PC-9 (cell line): ENCODE data around the gene C5orf58. TPM values are rescaled to one million over a fixed set of nuclear protein-coding genes. Genes with fewer than 3 reads are reported as not detected.

Experiments
- BruUV-seq: library from RNA; stranded (reverse); fragments of 400-500 nt; replicated peaks from 2 replicates; lab custom pipeline; 2021; lab: Mats Ljungman, UMichigan
- CTCF ChIA-PET: fragments of 300-600 bp; sonication (Branson Sonifier 250); formaldehyde crosslinking; loops from one replicate; lab custom pipeline; 2022; ENCODE audit warnings: antibody characterized with exemption; lab: Charles Lee
- POLR2A ChIA-PET: fragments of 300-600 bp; sonication (Branson Sonifier 250); formaldehyde crosslinking; loops from one replicate; lab custom pipeline; 2022; ENCODE audit warnings: antibody characterized with exemption; ENCODE audit not compliant: unreplicated experiment; lab: Charles Lee
- DNase-seq, 2 experiments: peaks; one replicate each; pipeline versions ENCODE4 v3.0.0 to v3.0.0-alpha.2; 2015 to 2022; ENCODE audit warnings: mixed read lengths in 1 of 2
- H2AFZ ChIP-seq: fragments of 200-600 bp; sonication (generic); 2 replicates; pipeline ENCODE4 v1.8.1; 2017; ENCODE audit warnings: antibody characterized with exemption
- H3F3A ChIP-seq: fragments of 200-600 bp; sonication (generic); 2 replicates; pipeline ENCODE4 v1.8.1; 2017; ENCODE audit warnings: antibody characterized with exemption, mild to moderate bottlenecking, low read depth; ENCODE audit not compliant: insufficient read depth
- H3K27ac ChIP-seq: fragments of 200-600 bp; sonication (generic); 2 replicates; pipeline ENCODE4 v1.6.1; 2016; ENCODE audit warnings: mixed run types
- H3K27me3 ChIP-seq: fragments of 200-600 bp; sonication (generic); 2 replicates; pipeline ENCODE4 v1.6.1; 2016; ENCODE audit warnings: low read depth, mixed run types; ENCODE audit not compliant: insufficient read depth
- H3K36me3 ChIP-seq: fragments of 200-600 bp; sonication (generic); 2 replicates; pipeline ENCODE4 v1.6.1; 2016; ENCODE audit warnings: low read depth, mixed run types
- H3K4me1 ChIP-seq: fragments of 200-600 bp; sonication (generic); replicated peaks from 2 replicates; pipeline ENCODE4 v1.6.1; 2016; ENCODE audit warnings: mixed run types; ENCODE audit not compliant: insufficient read depth
- H3K4me2 ChIP-seq: fragments of 200-600 bp; sonication (generic); 2 replicates; pipeline ENCODE4 v1.6.1; 2017; ENCODE audit warnings: mixed run types
- H3K4me3 ChIP-seq: fragments of 200-600 bp; sonication (generic); 2 replicates; pipeline ENCODE4 v1.6.1; 2016; ENCODE audit warnings: mixed run types
- H3K79me2 ChIP-seq: fragments of 200-600 bp; sonication (generic); 2 replicates; pipeline ENCODE4 v1.6.1; 2017; ENCODE audit warnings: low read depth, mixed run types
- H3K9me2 ChIP-seq: fragments of 200-600 bp; sonication (generic); 2 replicates; pipeline ENCODE4 v1.8.1; 2017; ENCODE audit warnings: mild to moderate bottlenecking; ENCODE audit not compliant: insufficient read depth
- H3K9me3 ChIP-seq: fragments of 200-600 bp; sonication (generic); 2 replicates; pipeline ENCODE4 v1.8.1; 2016; ENCODE audit warnings: low read depth; ENCODE audit not compliant: insufficient read depth
- H4K20me1 ChIP-seq: fragments of 200-600 bp; sonication (generic); 2 replicates; pipeline ENCODE4 v1.8.1; 2017; ENCODE audit not compliant: insufficient read depth
- CTCF ChIP-seq: fragments of 200-600 bp; sonication (generic); conservative IDR thresholded peaks from 2 replicates; pipeline ENCODE4 v1.6.1; 2017; ENCODE audit warnings: mixed run types, antibody characterized with exemption, mild to moderate bottlenecking, moderate library complexity
- EZH2 ChIP-seq: fragments of 200-600 bp; sonication (generic); IDR thresholded peaks from 2 replicates; pipeline ENCODE4 v1.8.0; 2017; ENCODE audit warnings: antibody characterized with exemption, low read depth
- intact Hi-C: fragments of 100-400 bp; cut with micrococcal nuclease; formaldehyde crosslinking; loops from one replicate; pipeline ENCODE4 v1.10.0; 2022; ENCODE audit not compliant: unreplicated experiment
- total RNA-seq: library from RNA; stranded (reverse); gene quantifications from 2 replicates; pipeline ENCODE4 v1.2.3, GENCODE V29; 2021

Gene C5orf58
- total RNA-seq, 1 experiment from 2014 or later, result not detected

- BruUV-seq, result no TSS peak
- TF ChIP-seq EZH2 (no peak), CTCF (no peak)
- Histone ChIP-seq H3K4me2 (no peak overlapping the region), H3F3A (no peaks in the 10 kb centered on the region), H3K4me1 (no peaks in the 10 kb centered on the region; the same call in 1 of the 2 replicates), H3K4me3 (no peak overlapping the region), H3K36me3 (no peaks in the 10 kb centered on the region), H2AFZ (no peak overlapping the region), H3K27ac (no peak overlapping the region), H3K79me2 (no peaks in the 10 kb centered on the region), H3K9me2 (no peaks in the 10 kb centered on the region), H4K20me1 (no peaks in the 10 kb centered on the region), H3K9me3 (no peaks in the 10 kb centered on the region), H3K27me3 (peaks cover 20% of the 10 kb centered on the region; the same call in 1 of the 2 replicates)
- intact Hi-C loops, result loop anchor here (5.0 kb wide), 2 partner anchors 153 to 167 kb away; no protein-coding TSS in a partner anchor
- CTCF ChIA-PET, result no interaction called here
- POLR2A ChIA-PET, result no interaction called here
- no peak for DNase-seq
Observed at GRCh38 chr5:170269579-170269978, 36.8 kb downstream of the C5orf58 start.

DNA sequence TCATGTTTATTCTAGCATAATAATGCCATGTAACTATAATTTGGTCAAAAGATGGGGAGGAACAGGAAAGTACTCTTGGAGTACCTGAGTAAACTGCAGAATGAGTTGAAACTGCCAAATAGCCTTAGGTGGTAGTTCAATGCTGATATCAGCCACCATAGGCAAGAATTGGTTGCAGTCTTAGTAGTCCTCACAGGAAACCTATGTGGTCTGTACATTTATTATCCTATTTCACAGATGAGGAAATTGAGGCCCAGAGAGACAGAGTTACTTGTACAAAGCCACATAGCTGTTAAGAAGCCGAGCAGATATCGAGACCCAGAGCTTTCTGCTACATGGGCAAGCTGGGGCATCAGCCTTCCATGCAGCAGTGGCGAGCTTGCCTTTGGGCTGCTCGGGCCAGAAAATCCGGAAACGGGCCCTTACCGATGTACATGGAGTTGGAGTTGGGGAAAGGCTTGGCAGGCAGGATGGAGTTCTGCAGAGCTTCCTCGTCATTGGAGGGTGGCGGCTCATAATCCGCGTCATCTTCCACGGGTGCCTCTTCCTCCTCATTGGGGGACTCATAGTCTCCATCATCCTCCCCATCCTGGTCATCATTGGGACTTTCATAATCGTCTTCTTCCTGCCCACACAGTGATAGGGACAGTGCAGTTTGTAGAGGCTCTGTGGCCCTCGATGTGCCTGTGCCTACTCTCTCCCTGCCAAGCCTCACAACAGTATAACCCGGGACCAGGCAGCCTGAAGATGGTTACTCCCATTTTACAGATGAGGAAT lies 37.7 kb downstream of the C5orf58 start:
- BruUV-seq, result no TSS peak
- TF ChIP-seq CTCF, result no peak
- no peak for TF ChIP-seq EZH2
- Histone ChIP-seq H4K20me1 (no peaks in the 10 kb centered on the region), H3F3A (no peaks in the 10 kb centered on the region), H2AFZ (no peak overlapping the region), H3K27ac (no peak overlapping the region), H3K9me3 (no peaks in the 10 kb centered on the region), H3K79me2 (no peaks in the 10 kb centered on the region), H3K27me3 (peaks cover 21% of the 10 kb centered on the region; the same call in 1 of the 2 replicates), H3K4me3 (no peak overlapping the region), H3K36me3 (no peaks in the 10 kb centered on the region), H3K9me2 (no peaks in the 10 kb centered on the region), H3K4me1 (no peaks in the 10 kb centered on the region; the same call in 1 of the 2 replicates), H3K4me2 (no peak overlapping the region)
- ChIA-PET POLR2A (no interaction called here), CTCF (no interaction called here)
- intact Hi-C loops, result no loop called here
- no peak for DNase-seq

GRCh38 chr5:170273968-170274710 lies 41.4 kb downstream of the C5orf58 start:
- Histone ChIP-seq H3F3A (no peaks in the 10 kb centered on the region), H3K27me3 (peaks cover 9% of the 10 kb centered on the region; the same call in 1 of the 2 replicates), H3K9me3 (no peaks in the 10 kb centered on the region), H3K4me3 (no peak overlapping the region), H3K79me2 (no peaks in the 10 kb centered on the region), H3K9me2 (no peaks in the 10 kb centered on the region), H3K27ac (no peak overlapping the region), H3K4me1 (no peaks in the 10 kb centered on the region; the same call in 1 of the 2 replicates), H2AFZ (no peak overlapping the region), H4K20me1 (no peaks in the 10 kb centered on the region), H3K36me3 (no peaks in the 10 kb centered on the region), H3K4me2 (no peak overlapping the region)
- peak; percentile 33; the same call in 1 of the 2 replicates for TF ChIP-seq CTCF
- TF ChIP-seq EZH2, result no peak
- no peak for DNase-seq
- intact Hi-C loops, result no loop called here
- ChIA-PET POLR2A (no interaction called here), CTCF (no interaction called here)
- no TSS peak for BruUV-seq
